Mucosa of stomach (tissue), 1 donor: ENCODE measurements around the gene LITAF.

Experiments
- H3K27me3 ChIP-seq: one replicate; pipeline ENCODE4 v1.7.0; 2013; ENCODE audit warnings: mild to moderate bottlenecking, low read length; ENCODE audit not compliant: control insufficient read depth, insufficient read depth
- H3K36me3 ChIP-seq: one replicate; pipeline ENCODE4 v1.7.0; 2013; ENCODE audit warnings: low read length; ENCODE audit not compliant: control insufficient read depth, insufficient read depth
- H3K4me1 ChIP-seq: one replicate; pipeline ENCODE4 v1.7.0; 2013; ENCODE audit warnings: mild to moderate bottlenecking, low read length; ENCODE audit not compliant: control insufficient read depth, insufficient read depth
- H3K4me3 ChIP-seq: one replicate; pipeline ENCODE4 v1.7.0; 2013; ENCODE audit warnings: low read length
- H3K9ac ChIP-seq: one replicate; pipeline ENCODE4 v1.7.0; 2013; ENCODE audit warnings: mild to moderate bottlenecking, low read length, moderate library complexity
- H3K9me3 ChIP-seq: one replicate; pipeline ENCODE4 v1.7.0; 2013; ENCODE audit warnings: mild to moderate bottlenecking, low read length, moderate library complexity; ENCODE audit not compliant: control insufficient read depth
- donor health status: Pancreatic carcinoma.

The LITAF gene

GRCh38 chr16:11586856-11587642 lies at the start of gene LITAF:
Gene LITAF (minus strand): TSS chr16:11586919. CDS start chr16:11556730, 30,189 bp downstream.
- Histone ChIP-seq H3K36me3 (no peaks in the 10 kb centered on the region), H3K9me3 (no peaks in the 10 kb centered on the region), H3K4me3 (peak within 1 kb of the TSS; percentile 68), H3K4me1 (peaks cover 36% of the 10 kb centered on the region), H3K9ac (peak within 1 kb of the TSS; percentile 94), H3K27me3 (no peaks in the 10 kb centered on the region)

- H3K4me1 ChIP-seq: peaks cover 31% of the 10 kb centered on the region
Measured at GRCh38 chr16:11636172-11636721, 49.5 kb upstream of the LITAF start.

GRCh38 chr16:11635679-11636171 lies 49.0 kb upstream of the LITAF start:
- no peak overlapping the region for H3K9ac ChIP-seq
- H3K9me3 ChIP-seq: no peaks in the 10 kb centered on the region
- H3K4me3 ChIP-seq: peak overlapping the region; percentile 10

More at GRCh38 chr16:11636172-11636721, 49.5 kb upstream of the LITAF start:
- no peaks in the 10 kb centered on the region for H3K9me3 ChIP-seq
- H3K9ac ChIP-seq: no peak overlapping the region
- peaks cover 7% of the 10 kb centered on the region for H3K27me3 ChIP-seq
- no peaks in the 10 kb centered on the region for H3K36me3 ChIP-seq
- peak overlapping the region; percentile 10 for H3K4me3 ChIP-seq

GRCh38 chr16:11635113-11635652 lies 48.5 kb upstream of the LITAF start:
- no peaks in the 10 kb centered on the region for H3K27me3 ChIP-seq
- no peaks in the 10 kb centered on the region for H3K36me3 ChIP-seq
- H3K9ac ChIP-seq: no peak overlapping the region
- H3K4me3 ChIP-seq: peak overlapping the region; percentile 10
- no peaks in the 10 kb centered on the region for H3K9me3 ChIP-seq
- H3K4me1 ChIP-seq: peaks cover 21% of the 10 kb centered on the region

More at GRCh38 chr16:11635679-11636171, 49.0 kb upstream of the LITAF start:
- Histone ChIP-seq H3K36me3 (no peaks in the 10 kb centered on the region), H3K27me3 (peaks cover 1% of the 10 kb centered on the region), H3K4me1 (peaks cover 26% of the 10 kb centered on the region)

GRCh38 chr16:11634312-11634711 lies 47.6 kb upstream of the LITAF start:
- Histone ChIP-seq H3K27me3 (no peaks in the 10 kb centered on the region), H3K36me3 (no peaks in the 10 kb centered on the region), H3K9me3 (no peaks in the 10 kb centered on the region), H3K9ac (no peak overlapping the region), H3K4me3 (no peak overlapping the region), H3K4me1 (peaks cover 22% of the 10 kb centered on the region)

GRCh38 chr16:11633113-11633512 lies 46.4 kb upstream of the LITAF start:
- Histone ChIP-seq H3K4me1 (peaks cover 28% of the 10 kb centered on the region), H3K4me3 (no peak overlapping the region), H3K9ac (no peak overlapping the region)

GRCh38 chr16:11632455-11632939 lies 45.8 kb upstream of the LITAF start:
- Histone ChIP-seq H3K9ac (no peak overlapping the region), H3K4me3 (no peak overlapping the region), H3K36me3 (no peaks in the 10 kb centered on the region), H3K4me1 (peaks cover 34% of the 10 kb centered on the region), H3K9me3 (no peaks in the 10 kb centered on the region), H3K27me3 (no peaks in the 10 kb centered on the region)

More at GRCh38 chr16:11633113-11633512, 46.4 kb upstream of the LITAF start:
- H3K9me3 ChIP-seq: no peaks in the 10 kb centered on the region
- H3K36me3 ChIP-seq: no peaks in the 10 kb centered on the region
- no peaks in the 10 kb centered on the region for H3K27me3 ChIP-seq

- Histone ChIP-seq H3K9ac (no peak overlapping the region), H3K4me3 (no peak overlapping the region), H3K36me3 (no peaks in the 10 kb centered on the region), H3K9me3 (no peaks in the 10 kb centered on the region), H3K4me1 (peaks cover 40% of the 10 kb centered on the region), H3K27me3 (no peaks in the 10 kb centered on the region)
Measured at GRCh38 chr16:11631214-11631613, 44.5 kb upstream of the LITAF start.

GRCh38 chr16:11630768-11631056 lies 44.0 kb upstream of the LITAF start:
- Histone ChIP-seq H3K4me1 (peaks cover 35% of the 10 kb centered on the region), H3K27me3 (no peaks in the 10 kb centered on the region), H3K36me3 (no peaks in the 10 kb centered on the region), H3K9ac (no peak overlapping the region), H3K9me3 (no peaks in the 10 kb centered on the region), H3K4me3 (no peak overlapping the region)

GRCh38 chr16:11630046-11630767 lies 43.5 kb upstream of the LITAF start:
- H3K9me3 ChIP-seq: no peaks in the 10 kb centered on the region
- H3K4me1 ChIP-seq: peaks cover 30% of the 10 kb centered on the region
- no peaks in the 10 kb centered on the region for H3K27me3 ChIP-seq
- no peak overlapping the region for H3K4me3 ChIP-seq
- no peak overlapping the region for H3K9ac ChIP-seq
- no peaks in the 10 kb centered on the region for H3K36me3 ChIP-seq

- H3K4me1 ChIP-seq: peaks cover 28% of the 10 kb centered on the region
- H3K27me3 ChIP-seq: no peaks in the 10 kb centered on the region
- H3K4me3 ChIP-seq: no peak overlapping the region
- no peaks in the 10 kb centered on the region for H3K36me3 ChIP-seq
- H3K9me3 ChIP-seq: no peaks in the 10 kb centered on the region
- no peak overlapping the region for H3K9ac ChIP-seq
Measured at GRCh38 chr16:11629071-11630030, 42.6 kb upstream of the LITAF start.
